Stimulated activated CD8-positive, alpha-beta memory T cell treated with anti-CD3 and anti-CD28 coated beads, Interleukin-15, amount 100 ng/mL, for 24 hours (primary cell): ENCODE results near the gene FMNL2.

ENCODE experiments used
- DNase-seq: peaks from one replicate; pipeline ENCODE4 v3.0.0-alpha.2; 2020; ENCODE audit warnings: low read depth

Gene FMNL2

GRCh38 chr2:152651834-152652233, 316.9 kb downstream of the FMNL2 start:
- DNase-seq: no peak

GRCh38 chr2:152655880-152656279, 320.9 kb downstream of the FMNL2 start:
- DNase-seq: no peak

- DNase-seq: no peak
These were observed 322.1 kb downstream of the FMNL2 start for GRCh38 chr2:152657043-152657442.

GRCh38 chr2:152658221-152658620, 323.2 kb downstream of the FMNL2 start:
- DNase-seq: no peak

DNA sequence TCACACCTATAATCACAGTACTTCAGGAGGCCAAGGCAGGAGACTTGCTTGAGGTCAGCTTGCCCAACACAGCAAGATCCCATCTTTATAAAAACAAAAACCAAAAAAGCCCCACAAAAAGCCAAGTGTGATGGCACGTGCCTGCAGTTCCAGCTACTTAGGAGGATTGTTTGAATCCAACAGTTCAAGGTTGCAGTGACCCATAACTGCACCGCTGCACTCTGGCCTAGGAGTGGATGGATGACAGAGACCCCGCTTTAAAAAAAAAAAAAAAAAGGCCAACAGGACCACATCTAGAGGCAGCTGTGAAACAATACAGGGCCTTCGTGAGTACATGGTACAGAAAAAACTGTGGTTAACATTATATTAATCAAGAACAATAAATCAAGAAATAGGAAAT, 326.1 kb downstream of the FMNL2 start:
- DNase-seq: no peak

- DNase-seq: no peak
These were observed 329.8 kb downstream of the FMNL2 start for GRCh38 chr2:152664725-152665124.

DNA sequence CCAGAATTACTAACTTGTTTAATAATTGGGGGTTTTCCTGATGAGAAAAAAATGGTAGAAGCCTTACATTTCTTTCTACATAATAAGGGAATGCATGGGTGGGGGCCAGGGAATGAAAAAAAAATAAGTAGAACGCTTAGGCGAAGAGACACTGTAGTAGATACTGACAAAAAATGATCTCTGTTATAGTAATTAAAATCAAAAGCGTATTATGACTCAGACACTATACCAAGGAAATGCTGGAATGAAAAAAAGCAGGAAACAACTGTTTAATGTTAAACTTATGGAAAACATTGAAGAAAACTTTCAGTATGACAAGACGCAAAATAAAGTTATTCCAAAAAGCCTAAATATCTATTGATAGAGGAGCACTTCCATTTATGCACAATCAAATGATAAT, 339.4 kb downstream of the FMNL2 start:
- no peak for DNase-seq

- DNase-seq: no peak
These were observed 341.5 kb downstream of the FMNL2 start for GRCh38 chr2:152676461-152676860.

DNA sequence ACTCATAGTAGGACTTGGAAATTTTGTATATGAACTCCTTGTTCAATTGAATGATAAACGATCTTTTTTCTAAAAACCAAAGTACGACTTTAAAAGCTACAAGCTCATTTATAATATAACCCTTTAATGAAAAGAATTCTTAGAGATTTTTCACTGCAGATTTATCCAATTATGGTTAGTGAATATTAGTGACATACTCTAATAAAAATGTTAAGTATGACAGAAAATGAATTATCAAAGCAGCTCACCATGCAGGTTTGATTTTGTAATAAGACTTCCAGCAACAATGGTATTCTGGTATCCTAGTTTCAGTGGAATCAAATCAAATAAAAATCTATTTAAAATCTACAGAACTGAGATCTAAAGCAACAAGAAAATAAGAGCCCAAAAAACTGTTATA, 343.8 kb downstream of the FMNL2 start:
- DNase-seq: no peak

DNA sequence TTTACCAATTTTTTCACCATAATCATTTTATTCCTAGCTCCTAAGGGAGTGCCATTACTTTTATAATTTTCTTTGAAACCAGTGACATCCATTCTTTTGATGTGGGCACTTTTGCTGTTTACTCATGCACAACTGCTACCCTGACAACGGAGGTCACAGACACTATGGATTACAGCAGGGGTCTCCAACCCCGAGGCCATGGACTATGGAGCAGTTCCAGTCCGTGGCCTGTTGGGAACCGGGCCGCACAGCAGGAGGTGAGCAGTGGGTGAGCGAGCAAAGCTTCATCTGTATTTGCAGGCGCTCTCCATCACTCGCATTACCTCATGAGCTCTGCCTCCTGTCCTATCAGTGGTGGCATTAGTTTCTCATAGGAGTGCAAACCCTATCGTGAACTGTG, 347.7 kb downstream of the FMNL2 start:
- no peak for DNase-seq

DNA sequence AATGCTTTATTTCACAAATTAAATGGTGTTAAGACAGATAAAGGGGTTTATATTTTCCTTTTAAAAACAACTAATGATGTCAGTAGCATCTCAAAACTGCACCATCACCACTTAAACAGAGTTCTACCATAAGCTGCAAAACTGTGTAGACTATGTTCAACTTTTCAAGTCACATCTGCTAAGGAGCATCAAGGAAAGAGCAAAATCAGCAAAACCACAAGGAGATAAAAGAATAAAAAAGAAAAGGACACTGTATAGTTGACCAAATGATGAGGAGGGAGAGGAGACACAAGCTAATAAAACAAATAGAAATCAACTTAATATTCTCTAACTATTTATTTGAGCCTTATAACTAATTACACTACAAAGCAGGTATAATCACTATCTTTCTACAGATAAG, 348.4 kb downstream of the FMNL2 start:
- no peak for DNase-seq

DNA sequence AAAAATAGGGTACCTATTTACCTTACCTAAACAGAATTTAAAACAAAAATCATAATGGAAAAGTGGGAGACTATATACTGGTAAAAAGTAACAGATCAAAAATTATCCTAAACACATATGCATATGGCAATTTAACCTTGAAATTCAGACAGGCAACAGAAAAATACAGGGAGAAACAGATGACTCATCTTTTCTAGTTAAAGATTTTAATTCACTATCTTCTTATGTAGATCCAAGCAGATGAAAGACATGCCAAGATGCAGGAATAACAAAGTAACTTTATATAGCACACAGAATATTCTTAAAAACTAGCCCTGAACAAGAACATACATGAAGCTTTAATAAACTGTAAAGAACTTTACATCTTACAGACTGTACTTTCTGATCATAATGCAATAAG, 351.3 kb downstream of the FMNL2 start:
- DNase-seq: no peak

GRCh38 chr2:152693033-152693432, 358.1 kb downstream of the FMNL2 start:
- no peak for DNase-seq

DNA sequence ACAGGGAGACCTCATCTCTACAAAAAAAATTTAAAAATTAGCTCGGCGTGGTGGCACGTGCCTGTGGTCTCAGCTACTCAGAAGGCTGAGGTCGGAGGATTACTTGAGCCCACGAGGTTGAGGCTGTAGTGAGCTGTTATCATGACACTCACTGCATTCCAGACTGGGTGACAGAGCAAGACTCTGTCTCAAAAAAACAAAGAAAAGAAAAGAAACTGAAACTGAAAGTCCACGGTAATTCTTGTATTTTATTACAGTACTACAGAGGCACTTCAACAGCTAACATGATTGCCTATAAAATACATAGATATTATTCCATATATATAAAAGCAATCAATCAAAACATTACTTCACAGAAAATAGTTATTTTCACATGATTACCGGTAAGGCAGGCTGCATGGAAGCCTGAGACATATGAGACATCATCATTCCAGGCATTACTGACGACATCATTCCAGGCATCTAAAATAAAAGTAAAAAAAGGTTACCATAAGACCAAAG, 359.2 kb downstream of the FMNL2 start:
- no peak for DNase-seq

DNA sequence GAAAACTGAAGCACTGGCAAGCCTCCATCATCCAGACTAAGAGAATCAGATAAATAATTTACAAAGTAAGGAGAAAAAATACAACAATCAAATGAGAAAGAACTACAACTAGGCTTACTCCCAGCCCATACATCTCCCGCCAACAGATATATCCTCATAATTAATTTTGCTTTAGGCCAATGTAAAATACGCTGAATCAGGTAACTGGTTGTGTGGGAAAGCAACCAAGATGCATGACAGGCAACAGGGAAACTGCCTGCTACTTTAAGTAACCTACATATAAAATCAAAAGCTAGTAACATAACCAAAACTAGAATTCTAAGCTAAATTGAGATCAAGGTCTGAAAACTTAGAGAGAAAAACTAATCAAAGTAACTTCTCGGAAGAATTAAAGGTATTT, 360.8 kb downstream of the FMNL2 start:
- no peak for DNase-seq

DNA sequence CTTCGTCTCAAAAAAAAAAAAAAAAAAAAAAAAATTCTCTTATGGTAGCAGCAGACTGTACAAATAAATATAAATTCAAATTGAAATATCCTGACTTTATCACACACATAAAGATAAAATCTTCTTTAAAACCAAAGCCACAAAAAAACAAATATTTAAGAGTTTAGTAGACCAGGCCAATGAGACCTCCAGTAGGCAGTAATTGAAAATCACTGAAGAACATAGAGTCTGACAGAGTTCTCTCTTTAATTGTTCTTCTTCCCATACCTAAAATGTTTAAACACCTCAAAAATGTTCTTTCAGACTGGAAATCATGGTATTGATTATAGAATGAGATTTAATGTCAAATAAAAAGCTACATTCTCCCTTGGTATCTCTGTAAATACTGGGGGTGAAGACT, 361.5 kb downstream of the FMNL2 start:
- no peak for DNase-seq
